HepG2 (cell line): ENCODE data around the gene AQP11. TPM values are rescaled to one million over a fixed set of nuclear protein-coding genes. Genes with fewer than 3 reads are reported as not detected.

Source experiments
- ATF7 ChIP-seq, 2 experiments: fragments of 450-650 bp in 1 of 2; sonication (generic) in 1 of 2; formaldehyde crosslinking in 1 of 2; IDR thresholded peaks; 2 replicates each; pipeline versions ENCODE4 v1.4.0 to v1.6.1; 2016 to 2020; ENCODE audit warnings: antibody characterized with exemption in 1 of 2, mild to moderate bottlenecking in 1 of 2, missing genetic modification reagents in 1 of 2
- ESRRA ChIP-seq: sonication (generic); formaldehyde crosslinking; IDR thresholded peaks from 2 replicates; pipeline ENCODE4 v1.5.1; 2020; ENCODE audit warnings: mild to moderate bottlenecking, low read depth, missing genetic modification reagents
- GABPB1 ChIP-seq: IDR thresholded peaks from 2 replicates; pipeline ENCODE4 v1.6.1; 2016; ENCODE audit warnings: mild to moderate bottlenecking, missing genetic modification reagents, moderate library complexity, missing compliant biosample characterization
- HOXA5 ChIP-seq: sonication (generic); formaldehyde crosslinking; IDR thresholded peaks from 2 replicates; pipeline ENCODE4 v1.4.0; 2020; ENCODE audit warnings: missing genetic modification reagents
- HOXA9 ChIP-seq: sonication (generic); formaldehyde crosslinking; IDR thresholded peaks from 2 replicates; pipeline ENCODE4 v1.8.1; 2022; ENCODE audit warnings: missing genetic modification reagents, mild to moderate bottlenecking, moderate library complexity, borderline replicate concordance
- MBNL3 ChIP-seq: fragments of 250-450 bp; sonication (Bioruptor Pico); conservative IDR thresholded peaks from 2 replicates; pipeline ENCODE4 v1.8.0; 2022; ENCODE audit warnings: mild to moderate bottlenecking, inconsistent platforms
- NFIC ChIP-seq: IDR thresholded peaks from 2 replicates; pipeline ENCODE4 v1.6.1; 2012; ENCODE audit warnings: mild to moderate bottlenecking, low read length, inconsistent platforms
- SIN3A ChIP-seq: IDR thresholded peaks from 2 replicates; pipeline ENCODE4 v1.6.1; 2011; ENCODE audit warnings: low read depth, mild to moderate bottlenecking, control low read depth, low read length, borderline replicate concordance
- STAT5B ChIP-seq: sonication (generic); formaldehyde crosslinking; IDR thresholded peaks from 2 replicates; pipeline ENCODE4 v1.4.0; 2020; ENCODE audit warnings: missing genetic modification reagents
- SYNCRIP ChIP-seq: fragments of 200-400 bp; formaldehyde crosslinking; IDR thresholded peaks from 2 replicates; pipeline ENCODE4 v1.6.1; 2018; ENCODE audit warnings: mild to moderate bottlenecking, low read depth, low read length; ENCODE audit not compliant: insufficient read depth
- TBP ChIP-seq: sonication (generic); formaldehyde crosslinking; IDR thresholded peaks from 2 replicates; pipeline ENCODE4 v1.5.0; 2020; ENCODE audit warnings: missing genetic modification reagents
- ZFP62 ChIP-seq: sonication (generic); formaldehyde crosslinking; IDR thresholded peaks from 2 replicates; pipeline ENCODE4 v1.4.0; 2020; ENCODE audit warnings: missing genetic modification reagents
- ZMYM2 ChIP-seq: sonication (generic); formaldehyde crosslinking; IDR thresholded peaks from 2 replicates; pipeline ENCODE4 v1.8.0; 2022; ENCODE audit warnings: mild to moderate bottlenecking, missing genetic modification reagents
- ZNF124 ChIP-seq: sonication (generic); formaldehyde crosslinking; IDR thresholded peaks from 2 replicates; pipeline ENCODE4 v1.4.0; 2020; ENCODE audit warnings: missing genetic modification reagents
- ZNF30 ChIP-seq: sonication (generic); formaldehyde crosslinking; IDR thresholded peaks from 2 replicates; pipeline ENCODE4 v1.5.0; 2020; ENCODE audit warnings: mild to moderate bottlenecking, missing genetic modification reagents
- ZNF670 ChIP-seq: sonication (generic); formaldehyde crosslinking; IDR thresholded peaks from 2 replicates; pipeline ENCODE4 v1.8.0; 2022; ENCODE audit warnings: mild to moderate bottlenecking, missing genetic modification reagents, borderline replicate concordance
- ZNF883 ChIP-seq: sonication (generic); formaldehyde crosslinking; IDR thresholded peaks from 2 replicates; pipeline ENCODE4 v1.5.1; 2020; ENCODE audit warnings: mild to moderate bottlenecking, missing genetic modification reagents; ENCODE audit errors: not compliant biosample characterization
- ZSCAN25 ChIP-seq: sonication (generic); formaldehyde crosslinking; IDR thresholded peaks from 2 replicates; pipeline ENCODE4 v1.8.0; 2022; ENCODE audit warnings: mild to moderate bottlenecking, missing genetic modification reagents
- polyA plus RNA-seq, 8 experiments: library from polyadenylated mRNA; depleted of rRNA in 3 of 8; stranded (reverse) in 7 of 8; unstranded in 1 of 8; fragments of >200 nt; fragmentation: Illumina TruSeq in 4 of 8; extraction: Trizol in 4 of 8; gene quantifications; 2 replicates each; pipeline versions ENCODE4 v1.2.1 to v1.2.3, GENCODE V29; 2011 to 2016; ENCODE audit warnings: low read depth in 4 of 8, missing spikeins in 1 of 8, mixed read lengths in 1 of 8; ENCODE audit not compliant: insufficient read depth in 1 of 8
- total RNA-seq, 5 experiments: library from RNA; depleted of rRNA; stranded (reverse); fragments of >200 nt; fragmentation: Illumina TruSeq; extraction: Trizol; gene quantifications; 2 replicates each; pipeline ENCODE4 v1.2.3, GENCODE V29; 2016; ENCODE audit warnings: low read depth in 1 of 5
- TF ChIP-seq, protein P1 (sequence below): sonication (generic); formaldehyde crosslinking; IDR thresholded peaks from 2 replicates; pipeline ENCODE4 v1.9.0; 2021; ENCODE audit warnings: missing genetic modification reagents, mild to moderate bottlenecking, borderline replicate concordance
- TF ChIP-seq, protein P2 (sequence below): IDR thresholded peaks from 2 replicates; pipeline ENCODE4 v1.6.1; 2016
- TF ChIP-seq, protein P3 (sequence below): IDR thresholded peaks from 2 replicates; pipeline ENCODE4 v1.6.1; 2016; ENCODE audit warnings: low read depth, control low read depth
- TF ChIP-seq, protein P4 (sequence below): sonication (generic); formaldehyde crosslinking; IDR thresholded peaks from 2 replicates; pipeline ENCODE4 v1.4.0; 2020; ENCODE audit warnings: missing genetic modification reagents, borderline replicate concordance

Gene AQP11
- total and polyA plus RNA-seq, 2 of the 13 experiments (the other 11 are each of a cell fraction or from before 2014, with no cell fraction given), result 10.4 to 15.3 TPM

DNA sequence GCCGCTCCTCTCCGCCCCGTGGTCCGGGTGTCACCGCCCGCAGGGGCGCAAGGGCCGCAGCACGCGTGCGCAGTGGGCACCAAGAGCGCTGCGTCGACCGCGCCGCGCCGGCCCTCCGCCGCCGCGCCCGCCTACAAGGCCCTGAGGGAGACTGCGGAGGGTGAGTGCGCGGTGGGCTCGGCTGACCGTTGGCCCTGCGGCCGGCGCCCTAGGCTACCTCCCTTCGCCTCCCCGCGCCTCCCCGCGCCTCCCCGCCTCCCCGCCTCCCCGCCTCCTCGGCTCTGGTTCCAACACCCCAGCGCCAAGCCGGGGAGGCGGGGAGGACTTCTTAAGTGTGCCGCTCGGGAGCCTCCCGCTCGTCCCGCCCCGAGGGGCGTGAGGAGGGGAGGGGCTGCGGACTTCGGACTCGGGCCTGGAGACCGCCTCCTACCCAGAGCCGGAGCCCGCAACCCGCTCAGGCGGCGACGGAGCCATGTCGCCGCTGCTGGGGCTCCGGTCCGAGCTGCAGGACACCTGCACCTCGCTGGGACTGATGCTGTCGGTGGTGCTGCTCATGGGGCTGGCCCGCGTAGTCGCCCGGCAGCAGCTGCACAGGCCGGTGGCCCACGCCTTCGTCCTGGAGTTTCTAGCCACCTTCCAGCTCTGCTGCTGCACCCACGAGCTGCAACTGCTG, at the start of gene AQP11 (continued):
- TF ChIP-seq ZSCAN25 (CRISPR knock-in tag), result peak; percentile 46
- TF ChIP-seq HOXA5 (CRISPR knock-in tag), result 0 out of 2 replicates have a peak, but pooled peaks have one; percentile 26
- TF ChIP-seq ZNF30 (CRISPR knock-in tag), result no peak
- TF ChIP-seq ATF7 (IDR thresholded peaks at IDR 0.05), result no peak
- TF ChIP-seq ATF7 (CRISPR knock-in tag; IDR thresholded peaks at IDR 0.05), result 0 out of 2 replicates have a peak, but pooled peaks have one; percentile 24
- no peak for TF ChIP-seq SYNCRIP
- TF ChIP-seq ZNF883 (CRISPR knock-in tag), result peak; percentile 68
- TF ChIP-seq, protein P1, sequence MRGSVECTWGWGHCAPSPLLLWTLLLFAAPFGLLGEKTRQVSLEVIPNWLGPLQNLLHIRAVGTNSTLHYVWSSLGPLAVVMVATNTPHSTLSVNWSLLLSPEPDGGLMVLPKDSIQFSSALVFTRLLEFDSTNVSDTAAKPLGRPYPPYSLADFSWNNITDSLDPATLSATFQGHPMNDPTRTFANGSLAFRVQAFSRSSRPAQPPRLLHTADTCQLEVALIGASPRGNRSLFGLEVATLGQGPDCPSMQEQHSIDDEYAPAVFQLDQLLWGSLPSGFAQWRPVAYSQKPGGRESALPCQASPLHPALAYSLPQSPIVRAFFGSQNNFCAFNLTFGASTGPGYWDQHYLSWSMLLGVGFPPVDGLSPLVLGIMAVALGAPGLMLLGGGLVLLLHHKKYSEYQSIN (CRISPR knock-in tag), result no peak
- peak; percentile 82; the same call in 1 of the 2 replicates for TF ChIP-seq STAT5B (CRISPR knock-in tag)
- TF ChIP-seq, protein P2, sequence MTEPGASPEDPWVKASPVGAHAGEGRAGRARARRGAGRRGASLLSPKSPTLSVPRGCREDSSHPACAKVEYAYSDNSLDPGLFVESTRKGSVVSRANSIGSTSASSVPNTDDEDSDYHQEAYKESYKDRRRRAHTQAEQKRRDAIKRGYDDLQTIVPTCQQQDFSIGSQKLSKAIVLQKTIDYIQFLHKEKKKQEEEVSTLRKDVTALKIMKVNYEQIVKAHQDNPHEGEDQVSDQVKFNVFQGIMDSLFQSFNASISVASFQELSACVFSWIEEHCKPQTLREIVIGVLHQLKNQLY (CRISPR knock-in tag), result peak; percentile 61; the same call in 1 of the 2 replicates
- no peak for TF ChIP-seq TBP
- no peak for TF ChIP-seq ZNF670 (CRISPR knock-in tag)
- no peak for TF ChIP-seq ZFP62 (CRISPR knock-in tag)
- TF ChIP-seq, protein P3, sequence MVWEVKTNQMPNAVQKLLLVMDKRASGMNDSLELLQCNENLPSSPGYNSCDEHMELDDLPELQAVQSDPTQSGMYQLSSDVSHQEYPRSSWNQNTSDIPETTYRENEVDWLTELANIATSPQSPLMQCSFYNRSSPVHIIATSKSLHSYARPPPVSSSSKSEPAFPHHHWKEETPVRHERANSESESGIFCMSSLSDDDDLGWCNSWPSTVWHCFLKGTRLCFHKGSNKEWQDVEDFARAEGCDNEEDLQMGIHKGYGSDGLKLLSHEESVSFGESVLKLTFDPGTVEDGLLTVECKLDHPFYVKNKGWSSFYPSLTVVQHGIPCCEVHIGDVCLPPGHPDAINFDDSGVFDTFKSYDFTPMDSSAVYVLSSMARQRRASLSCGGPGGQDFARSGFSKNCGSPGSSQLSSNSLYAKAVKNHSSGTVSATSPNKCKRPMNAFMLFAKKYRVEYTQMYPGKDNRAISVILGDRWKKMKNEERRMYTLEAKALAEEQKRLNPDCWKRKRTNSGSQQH, result peak; percentile 44; the same call in 1 of the 2 replicates
- TF ChIP-seq, protein P4, sequence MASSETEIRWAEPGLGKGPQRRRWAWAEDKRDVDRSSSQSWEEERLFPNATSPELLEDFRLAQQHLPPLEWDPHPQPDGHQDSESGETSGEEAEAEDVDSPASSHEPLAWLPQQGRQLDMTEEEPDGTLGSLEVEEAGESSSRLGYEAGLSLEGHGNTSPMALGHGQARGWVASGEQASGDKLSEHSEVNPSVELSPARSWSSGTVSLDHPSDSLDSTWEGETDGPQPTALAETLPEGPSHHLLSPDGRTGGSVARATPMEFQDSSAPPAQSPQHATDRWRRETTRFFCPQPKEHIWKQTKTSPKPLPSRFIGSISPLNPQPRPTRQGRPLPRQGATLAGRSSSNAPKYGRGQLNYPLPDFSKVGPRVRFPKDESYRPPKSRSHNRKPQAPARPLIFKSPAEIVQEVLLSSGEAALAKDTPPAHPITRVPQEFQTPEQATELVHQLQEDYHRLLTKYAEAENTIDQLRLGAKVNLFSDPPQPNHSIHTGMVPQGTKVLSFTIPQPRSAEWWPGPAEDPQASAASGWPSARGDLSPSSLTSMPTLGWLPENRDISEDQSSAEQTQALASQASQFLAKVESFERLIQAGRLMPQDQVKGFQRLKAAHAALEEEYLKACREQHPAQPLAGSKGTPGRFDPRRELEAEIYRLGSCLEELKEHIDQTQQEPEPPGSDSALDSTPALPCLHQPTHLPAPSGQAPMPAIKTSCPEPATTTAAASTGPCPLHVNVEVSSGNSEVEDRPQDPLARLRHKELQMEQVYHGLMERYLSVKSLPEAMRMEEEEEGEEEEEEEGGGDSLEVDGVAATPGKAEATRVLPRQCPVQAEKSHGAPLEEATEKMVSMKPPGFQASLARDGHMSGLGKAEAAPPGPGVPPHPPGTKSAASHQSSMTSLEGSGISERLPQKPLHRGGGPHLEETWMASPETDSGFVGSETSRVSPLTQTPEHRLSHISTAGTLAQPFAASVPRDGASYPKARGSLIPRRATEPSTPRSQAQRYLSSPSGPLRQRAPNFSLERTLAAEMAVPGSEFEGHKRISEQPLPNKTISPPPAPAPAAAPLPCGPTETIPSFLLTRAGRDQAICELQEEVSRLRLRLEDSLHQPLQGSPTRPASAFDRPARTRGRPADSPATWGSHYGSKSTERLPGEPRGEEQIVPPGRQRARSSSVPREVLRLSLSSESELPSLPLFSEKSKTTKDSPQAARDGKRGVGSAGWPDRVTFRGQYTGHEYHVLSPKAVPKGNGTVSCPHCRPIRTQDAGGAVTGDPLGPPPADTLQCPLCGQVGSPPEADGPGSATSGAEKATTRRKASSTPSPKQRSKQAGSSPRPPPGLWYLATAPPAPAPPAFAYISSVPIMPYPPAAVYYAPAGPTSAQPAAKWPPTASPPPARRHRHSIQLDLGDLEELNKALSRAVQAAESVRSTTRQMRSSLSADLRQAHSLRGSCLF (CRISPR knock-in tag), result no peak
- peak; percentile 91; the same call in 1 of the 2 replicates for TF ChIP-seq SIN3A
- TF ChIP-seq ZNF124 (CRISPR knock-in tag), result no peak
- TF ChIP-seq GABPB1 (CRISPR knock-in tag), result peak; percentile 78; the same call in 1 of the 2 replicates
- TF ChIP-seq HOXA9 (CRISPR knock-in tag), result no peak
- 0 out of 2 replicates have a peak, but pooled peaks have one; percentile 26 for TF ChIP-seq ESRRA
- TF ChIP-seq MBNL3 (CRISPR knock-in tag), result no peak
- peak; percentile 50; the same call in 1 of the 2 replicates for TF ChIP-seq ZMYM2 (CRISPR knock-in tag)
- no peak for TF ChIP-seq NFIC
